Measurements from ENCODE around the gene HDHD2.
A peak's percentile ranks its signal among the peaks of the same experiment; 100 is the strongest.
"Not testable (repeated sequence)": the region's sequence is repeated elsewhere in the genome, so short reads cannot be mapped to it uniquely, and the experiment has no call there.

The HDHD2 gene, protein sequence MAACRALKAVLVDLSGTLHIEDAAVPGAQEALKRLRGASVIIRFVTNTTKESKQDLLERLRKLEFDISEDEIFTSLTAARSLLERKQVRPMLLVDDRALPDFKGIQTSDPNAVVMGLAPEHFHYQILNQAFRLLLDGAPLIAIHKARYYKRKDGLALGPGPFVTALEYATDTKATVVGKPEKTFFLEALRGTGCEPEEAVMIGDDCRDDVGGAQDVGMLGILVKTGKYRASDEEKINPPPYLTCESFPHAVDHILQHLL

DNA sequence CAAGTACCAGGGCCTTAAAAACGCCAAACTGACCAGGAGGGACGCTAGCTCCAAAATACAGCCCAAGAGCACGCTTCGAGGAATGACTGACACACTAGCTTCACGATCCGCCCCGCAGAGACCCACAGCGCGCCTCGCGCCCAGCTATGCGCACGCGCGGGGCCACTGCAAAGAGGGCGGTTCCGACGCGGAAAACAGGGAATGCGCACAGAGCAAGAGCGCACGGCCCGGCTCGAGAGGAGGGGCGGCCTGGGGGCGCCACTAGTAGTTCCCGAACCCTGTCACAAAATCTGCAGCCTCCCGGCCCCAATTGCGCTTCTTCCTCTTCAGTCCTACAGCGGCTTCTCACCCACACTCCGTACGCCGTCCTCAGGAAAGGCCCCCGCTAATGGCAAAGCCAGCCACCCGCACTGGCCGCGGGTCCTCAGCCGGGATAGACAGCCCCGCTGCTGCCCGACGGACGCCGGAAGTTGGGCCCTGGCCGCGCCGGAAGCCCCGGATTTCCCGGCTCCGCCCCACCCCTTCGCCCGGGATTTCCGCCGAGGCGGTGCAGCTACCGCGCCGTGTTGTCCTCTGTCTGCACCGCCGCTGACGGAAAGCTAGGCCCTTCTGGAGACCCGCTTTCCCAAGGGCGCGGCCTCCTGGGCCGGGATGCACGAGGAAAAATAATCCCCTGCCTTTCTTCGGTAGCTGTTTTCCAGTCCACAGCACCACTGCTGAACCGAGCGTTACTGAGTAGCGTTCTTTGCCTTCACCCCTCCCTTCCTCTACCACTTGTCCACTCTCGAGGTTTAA, at the start of gene HDHD2:
Gene HDHD2 (minus strand): TSS at position 472 of the 795 bp plus-strand sequence. CDS start 14,061 bp downstream, outside the sequence.
- DNase-seq (ENCODE audit: low read depth in 3 of 3): peak; percentile 59 to 77 (median 69)

- not testable (repeated sequence) for DNase-seq (ENCODE audit: low read depth in 3 of 3)
These were observed 45.7 kb upstream of the HDHD2 start for GRCh38 chr18:47195961-47196360.

- DNase-seq (ENCODE audit: low read depth in 3 of 3): no peak
These were observed 41.7 kb upstream of the HDHD2 start for GRCh38 chr18:47191961-47192360.

GRCh38 chr18:47187721-47188120, 37.4 kb upstream of the HDHD2 start:
- DNase-seq (ENCODE audit: low read depth in 3 of 3): no peak

GRCh38 chr18:47184419-47185050, 34.2 kb upstream of the HDHD2 start:
- DNase-seq (ENCODE audit: low read depth in 3 of 3): no peak

DNA sequence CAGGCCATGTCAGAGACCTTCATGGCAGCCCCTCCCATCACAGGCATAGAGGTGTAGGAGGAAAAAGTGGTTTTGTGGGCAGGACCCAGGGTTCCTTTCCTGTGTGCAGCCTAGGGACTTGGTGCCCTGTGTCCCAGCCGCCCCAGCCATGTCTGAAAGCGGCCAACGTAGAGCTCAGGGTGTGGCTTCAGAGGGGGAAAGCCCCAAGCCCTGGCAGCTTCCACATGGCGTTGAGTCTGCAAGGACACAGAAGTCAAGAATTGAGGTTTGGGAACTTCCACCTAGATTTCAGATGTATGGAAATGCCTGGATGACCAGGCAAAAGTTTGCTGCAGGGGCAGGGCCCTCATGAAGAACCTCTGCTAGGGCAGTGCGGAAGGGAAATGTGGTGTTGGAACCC, 31.9 kb upstream of the HDHD2 start:
- DNase-seq (ENCODE audit: low read depth in 3 of 3): not testable (repeated sequence)

DNA sequence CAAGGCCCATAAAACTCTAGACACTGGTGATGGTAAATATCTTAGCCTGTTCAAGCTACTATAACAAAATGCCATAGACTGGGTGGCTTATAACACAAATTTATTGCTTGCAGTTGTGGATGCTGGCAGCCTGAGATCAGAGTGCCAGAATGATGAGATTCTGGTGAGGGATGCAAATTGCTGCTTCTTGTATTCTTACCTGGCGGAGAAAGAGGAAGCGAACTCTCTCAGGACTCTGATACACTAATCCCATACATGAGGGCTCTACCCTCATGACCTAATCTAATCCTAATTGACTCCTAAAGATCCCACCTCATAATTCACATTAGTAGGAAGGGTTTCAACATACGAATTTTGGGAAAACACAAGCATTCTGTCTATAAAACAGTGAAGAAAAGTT, 30.5 kb upstream of the HDHD2 start:
- DNase-seq (ENCODE audit: low read depth in 3 of 3): no peak

- DNase-seq (ENCODE audit: low read depth in 3 of 3): no peak
These were observed 29.2 kb upstream of the HDHD2 start for GRCh38 chr18:47179520-47179919.

- peak; percentile 79 to 86 (median 79) for DNase-seq (ENCODE audit: low read depth in 3 of 3)
These were observed 25.7 kb upstream of the HDHD2 start, which contains the start of gene IER3IP1 for GRCh38 chr18:47175898-47176575. TSS of gene IER3IP1 (minus strand) at chr18:47176364. CDS start at chr18:47176277, 87 bp downstream.

GRCh38 chr18:47175283-47175897, 25.1 kb upstream of the HDHD2 start:
- DNase-seq (ENCODE audit: low read depth in 3 of 3): no peak

DNA sequence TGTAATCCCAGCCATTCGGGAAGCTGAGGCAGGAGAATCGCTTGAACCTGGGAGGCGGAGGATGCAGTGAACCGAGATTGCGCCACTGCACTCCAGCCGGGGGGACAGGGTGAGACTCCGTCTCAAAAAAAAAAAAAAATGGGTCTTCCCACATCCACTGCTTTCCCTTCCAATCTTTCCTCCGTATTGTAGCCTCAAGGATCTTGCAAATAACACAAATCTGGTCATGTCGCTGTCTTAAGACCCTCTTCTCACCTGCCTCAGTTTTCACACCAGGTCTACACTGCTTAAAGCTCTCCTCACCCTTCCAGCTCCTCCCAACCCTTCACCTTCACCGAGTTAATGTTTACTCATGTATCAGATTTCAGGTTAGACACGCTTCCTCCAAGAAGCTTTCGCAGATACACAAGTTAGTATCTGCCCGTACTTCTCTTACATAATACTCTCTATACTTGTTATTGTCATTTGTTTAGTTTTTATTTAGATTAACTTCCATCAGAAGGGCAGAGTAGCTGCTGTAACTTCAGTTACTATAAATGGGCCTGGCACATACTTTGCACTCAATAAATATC, 24.3 kb upstream of the HDHD2 start:
- DNase-seq (ENCODE audit: low read depth in 3 of 3): no peak

- no peak for DNase-seq (ENCODE audit: low read depth in 3 of 3)
These were observed 22.2 kb upstream of the HDHD2 start for GRCh38 chr18:47172476-47172875.

DNA sequence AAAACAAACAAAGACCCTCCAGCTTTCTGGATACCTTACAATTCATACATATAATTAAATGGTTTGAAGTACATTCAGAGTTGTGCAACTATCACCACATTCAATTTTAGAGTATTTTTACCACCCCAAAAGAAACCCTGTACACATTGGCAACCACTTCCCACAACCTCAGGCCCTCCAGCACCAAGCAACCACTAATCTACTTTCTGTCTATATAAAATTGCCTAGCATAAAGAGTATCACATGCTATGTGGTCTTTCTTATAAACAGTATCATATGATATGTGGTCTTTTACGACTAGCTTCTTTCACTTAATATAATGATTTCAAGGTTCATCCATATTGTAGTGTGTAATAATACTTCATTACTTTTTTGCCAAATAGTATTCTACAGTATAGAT, 18.6 kb upstream of the HDHD2 start:
- DNase-seq (ENCODE audit: low read depth in 3 of 3): no peak

DNA sequence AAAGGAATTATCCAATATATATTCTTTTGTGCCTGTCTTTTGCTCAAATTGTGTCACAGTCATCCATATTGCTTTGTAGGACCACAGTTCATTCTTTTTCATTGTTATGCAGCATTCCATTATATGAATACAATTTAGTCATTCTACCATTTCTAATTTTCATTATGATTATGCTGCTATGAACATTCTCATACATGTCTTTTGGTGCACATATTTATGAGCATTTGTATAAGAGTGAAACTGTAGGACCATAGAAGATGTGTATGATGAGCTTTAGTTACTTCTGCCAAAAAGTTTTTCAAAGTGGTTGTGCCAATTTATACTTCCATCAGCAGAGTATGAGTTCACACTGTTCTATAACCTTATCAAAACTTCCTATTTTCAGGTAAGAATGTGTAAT, 18.2 kb upstream of the HDHD2 start:
- no peak for DNase-seq (ENCODE audit: low read depth in 3 of 3)

DNA sequence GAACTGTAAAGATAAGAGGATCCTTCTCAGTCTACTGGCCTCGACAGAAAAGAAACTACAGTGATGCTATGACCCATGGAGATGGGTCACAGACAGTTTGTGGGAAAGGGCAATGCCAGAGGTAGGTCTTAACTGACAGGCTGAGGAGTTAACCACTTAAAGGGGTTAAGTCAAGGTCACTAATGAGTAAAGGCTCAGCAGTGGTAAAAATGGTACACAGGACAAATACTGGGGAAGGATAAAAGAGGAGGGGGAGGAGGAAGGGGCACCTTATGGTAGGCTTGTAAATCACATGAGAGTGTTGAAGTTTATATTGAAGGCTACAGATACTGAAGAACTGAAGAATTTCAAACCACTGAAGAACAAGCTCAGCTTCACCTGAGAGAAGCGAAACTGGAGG, 16.0 kb upstream of the HDHD2 start:
- DNase-seq (ENCODE audit: low read depth in 3 of 3): no peak

DNA sequence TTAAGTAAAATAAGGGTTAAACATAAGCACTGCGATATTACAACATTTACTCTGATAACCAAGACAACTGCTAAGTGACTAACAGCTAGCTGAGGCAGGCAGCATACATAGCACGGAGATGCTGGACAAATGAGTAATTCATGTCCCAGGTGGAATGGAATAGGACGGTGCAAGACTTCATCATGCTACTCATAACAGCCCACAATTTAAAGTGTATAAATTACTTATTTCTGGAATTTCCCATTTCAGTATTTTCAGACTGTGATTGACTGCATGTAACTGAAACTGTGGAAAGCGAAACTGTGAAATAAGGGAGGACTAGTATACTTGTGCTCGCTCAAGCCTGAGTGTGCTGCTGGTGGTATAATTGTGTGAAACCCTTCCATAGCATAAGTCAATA, 12.9 kb upstream of the HDHD2 start:
- no peak for DNase-seq (ENCODE audit: low read depth in 3 of 3)

DNA sequence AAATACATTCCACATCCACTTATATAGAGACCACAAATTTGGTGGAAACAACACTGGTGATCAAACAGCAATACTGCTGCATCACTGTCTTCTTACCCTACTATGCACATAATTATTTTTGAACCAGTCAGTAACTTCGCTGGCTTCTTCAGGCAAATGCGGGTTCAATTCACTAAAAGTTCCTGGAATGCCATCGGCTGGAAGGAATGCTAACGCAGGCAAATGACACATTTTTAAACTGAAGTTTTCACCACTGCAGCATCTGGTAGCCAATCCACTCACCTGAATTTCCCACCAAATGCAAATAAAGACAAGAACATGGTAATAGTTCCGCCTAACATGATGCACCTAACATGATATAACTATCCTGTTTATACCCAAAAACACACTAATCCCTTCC, 10.0 kb upstream of the HDHD2 start:
- no peak for DNase-seq (ENCODE audit: low read depth in 3 of 3)

DNA sequence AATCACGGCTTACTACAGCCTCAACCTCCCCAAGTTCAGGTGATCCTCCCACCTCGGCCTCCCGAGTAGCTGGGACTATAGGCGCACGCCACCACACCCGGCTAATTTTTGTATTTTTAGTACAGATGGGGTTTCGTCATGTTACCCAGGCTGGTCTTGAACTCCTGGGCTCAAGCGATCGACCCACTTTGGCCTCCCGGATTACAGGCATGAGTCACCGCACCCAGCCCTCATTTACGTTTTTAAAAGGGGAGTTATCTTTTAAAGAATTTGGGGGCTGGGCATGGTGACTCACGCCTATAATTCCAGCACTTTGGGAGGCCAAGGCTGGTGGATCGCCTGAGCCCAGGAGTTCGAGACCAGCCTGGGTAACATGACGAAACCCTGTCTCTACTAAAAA, 8.1 kb upstream of the HDHD2 start:
- DNase-seq (ENCODE audit: low read depth in 3 of 3): not testable (repeated sequence)

- DNase-seq (ENCODE audit: low read depth in 3 of 3): no peak
These were observed 1.1 kb upstream of the HDHD2 start for GRCh38 chr18:47151439-47151838.

DNA sequence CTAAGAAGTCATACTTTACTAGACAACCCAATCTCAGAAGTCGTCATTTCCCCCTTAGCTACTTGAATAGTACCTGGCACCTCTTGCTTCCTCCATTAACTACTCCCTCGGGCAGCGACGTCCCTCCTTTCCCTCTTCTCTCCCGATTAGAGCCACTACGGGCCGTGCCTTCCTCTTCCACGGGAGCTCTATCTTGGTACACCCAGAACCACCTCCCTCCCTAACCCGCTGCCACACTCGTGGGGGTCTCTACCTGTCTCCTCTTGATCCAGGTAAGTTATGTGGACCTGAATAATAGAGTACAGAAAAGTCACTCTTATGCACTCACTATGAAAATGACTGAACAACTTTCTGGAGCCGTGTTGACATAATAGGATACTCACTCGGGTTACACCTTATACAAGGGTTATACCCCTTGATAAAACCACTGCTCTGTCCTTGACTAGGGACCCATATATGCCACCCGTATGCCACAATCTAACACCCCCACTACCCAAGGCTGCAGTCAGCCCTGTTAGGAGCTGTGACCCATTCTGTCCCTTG, 595 bp upstream of the HDHD2 start:
- peak in 1 of 3 donors; percentile 13 for DNase-seq (ENCODE audit: low read depth in 3 of 3)

GRCh38 chr18:47149457-47150028, 757 bp downstream of the HDHD2 start:
- peak in 1 of 3 donors; percentile 3 for DNase-seq (ENCODE audit: low read depth in 3 of 3)

All from stimulated activated CD4-positive, alpha-beta T cell treated with anti-CD3 and anti-CD28 coated beads, TNF-alpha, amount 100 ng/mL, for 48 hours (primary cell).